ENCODE results near the gene ZNF263.

ZNF263 gene

GRCh38 chr16:3282103-3282729 lies 1.1 kb upstream of the ZNF263 start (continued):
- TF ChIP-seq, protein P1, sequence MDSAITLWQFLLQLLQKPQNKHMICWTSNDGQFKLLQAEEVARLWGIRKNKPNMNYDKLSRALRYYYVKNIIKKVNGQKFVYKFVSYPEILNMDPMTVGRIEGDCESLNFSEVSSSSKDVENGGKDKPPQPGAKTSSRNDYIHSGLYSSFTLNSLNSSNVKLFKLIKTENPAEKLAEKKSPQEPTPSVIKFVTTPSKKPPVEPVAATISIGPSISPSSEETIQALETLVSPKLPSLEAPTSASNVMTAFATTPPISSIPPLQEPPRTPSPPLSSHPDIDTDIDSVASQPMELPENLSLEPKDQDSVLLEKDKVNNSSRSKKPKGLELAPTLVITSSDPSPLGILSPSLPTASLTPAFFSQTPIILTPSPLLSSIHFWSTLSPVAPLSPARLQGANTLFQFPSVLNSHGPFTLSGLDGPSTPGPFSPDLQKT (IDR thresholded peaks at IDR 0.05; ENCODE audit: borderline replicate concordance, low read depth, low read length), result no peak
- no peak for TF ChIP-seq FEZF1 (tag by site-specific recombination; IDR thresholded peaks at IDR 0.05)
- TF ChIP-seq ZNF658 (tag by site-specific recombination; IDR thresholded peaks at IDR 0.05), result no peak
- peak; percentile 84 for TF ChIP-seq SP2 (tag by site-specific recombination; IDR thresholded peaks at IDR 0.05)
- TF ChIP-seq ZBTB17 (tag by site-specific recombination; IDR thresholded peaks at IDR 0.05), result peak; percentile 45; the same call in 1 of the 2 replicates
- no peak for TF ChIP-seq SP3 (tag by site-specific recombination; IDR thresholded peaks at IDR 0.05)
- TF ChIP-seq ZNF174 (tag by site-specific recombination; IDR thresholded peaks at IDR 0.05), result no peak
- TF ChIP-seq PRDM6 (tag by site-specific recombination; IDR thresholded peaks at IDR 0.05), result no peak
- TF ChIP-seq, protein P2, sequence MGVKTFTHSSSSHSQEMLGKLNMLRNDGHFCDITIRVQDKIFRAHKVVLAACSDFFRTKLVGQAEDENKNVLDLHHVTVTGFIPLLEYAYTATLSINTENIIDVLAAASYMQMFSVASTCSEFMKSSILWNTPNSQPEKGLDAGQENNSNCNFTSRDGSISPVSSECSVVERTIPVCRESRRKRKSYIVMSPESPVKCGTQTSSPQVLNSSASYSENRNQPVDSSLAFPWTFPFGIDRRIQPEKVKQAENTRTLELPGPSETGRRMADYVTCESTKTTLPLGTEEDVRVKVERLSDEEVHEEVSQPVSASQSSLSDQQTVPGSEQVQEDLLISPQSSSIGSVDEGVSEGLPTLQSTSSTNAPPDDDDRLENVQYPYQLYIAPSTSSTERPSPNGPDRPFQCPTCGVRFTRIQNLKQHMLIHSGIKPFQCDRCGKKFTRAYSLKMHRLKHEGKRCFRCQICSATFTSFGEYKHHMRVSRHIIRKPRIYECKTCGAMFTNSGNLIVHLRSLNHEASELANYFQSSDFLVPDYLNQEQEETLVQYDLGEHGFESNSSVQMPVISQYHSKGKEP (tag by site-specific recombination; IDR thresholded peaks at IDR 0.05), result no peak
- no peak for TF ChIP-seq ZNF48 (tag by site-specific recombination; IDR thresholded peaks at IDR 0.05)
- no peak for TF ChIP-seq KLF9 (tag by site-specific recombination; IDR thresholded peaks at IDR 0.05; ENCODE audit: low read depth)
- TF ChIP-seq ZFP41 (tag by site-specific recombination; IDR thresholded peaks at IDR 0.05; ENCODE audit: borderline replicate concordance), result no peak
- no peak for TF ChIP-seq CTCF (tag by site-specific recombination; IDR thresholded peaks at IDR 0.05)
- TF ChIP-seq ZNF335 (tag by site-specific recombination; conservative IDR thresholded peaks at IDR 0.05), result peak; percentile 65
- no peak for TF ChIP-seq ZNF391 (tag by site-specific recombination; IDR thresholded peaks at IDR 0.05; ENCODE audit: borderline replicate concordance, low read depth)
- no peak for TF ChIP-seq HOXA7 (CRISPR knock-in tag; IDR thresholded peaks at IDR 0.05; ENCODE audit: borderline replicate concordance)
- TF ChIP-seq WT1 (tag by site-specific recombination; IDR thresholded peaks at IDR 0.05), result no peak
- TF ChIP-seq HOXC10 (CRISPR knock-in tag; IDR thresholded peaks at IDR 0.05), result no peak
- TF ChIP-seq ZNF132 (tag by site-specific recombination; IDR thresholded peaks at IDR 0.05; ENCODE audit: borderline replicate concordance), result no peak
- no peak for TF ChIP-seq ZSCAN16 (tag by site-specific recombination; IDR thresholded peaks at IDR 0.05)
- TF ChIP-seq RBAK (tag by site-specific recombination; IDR thresholded peaks at IDR 0.05), result no peak
- no peak for TF ChIP-seq SALL2 (tag by site-specific recombination; IDR thresholded peaks at IDR 0.05; ENCODE audit: borderline replicate concordance)
- no peak for TF ChIP-seq ZNF707 (tag by site-specific recombination; IDR thresholded peaks at IDR 0.05)
- TF ChIP-seq ZNF837 (tag by site-specific recombination; IDR thresholded peaks at IDR 0.05), result no peak
- no peak for TF ChIP-seq ZNF704 (tag by site-specific recombination; IDR thresholded peaks at IDR 0.05)
- no peak for TF ChIP-seq PRDM2 (tag by site-specific recombination; IDR thresholded peaks at IDR 0.05; ENCODE audit: borderline replicate concordance)

Data from HEK293 (cell line).